NT2/D1 (cell line): ENCODE results near the gene TXNDC5.

ENCODE experiments used
- YY1 ChIP-seq: IDR thresholded peaks from 2 replicates; pipeline ENCODE4 v1.6.1; 2011; ENCODE audit not compliant: insufficient read length, insufficient read depth
- ZNF274 ChIP-seq: IDR thresholded peaks from 2 replicates; pipeline ENCODE4 v1.6.1; 2011; ENCODE audit warnings: mild to moderate bottlenecking, low read depth, low read length

DNA sequence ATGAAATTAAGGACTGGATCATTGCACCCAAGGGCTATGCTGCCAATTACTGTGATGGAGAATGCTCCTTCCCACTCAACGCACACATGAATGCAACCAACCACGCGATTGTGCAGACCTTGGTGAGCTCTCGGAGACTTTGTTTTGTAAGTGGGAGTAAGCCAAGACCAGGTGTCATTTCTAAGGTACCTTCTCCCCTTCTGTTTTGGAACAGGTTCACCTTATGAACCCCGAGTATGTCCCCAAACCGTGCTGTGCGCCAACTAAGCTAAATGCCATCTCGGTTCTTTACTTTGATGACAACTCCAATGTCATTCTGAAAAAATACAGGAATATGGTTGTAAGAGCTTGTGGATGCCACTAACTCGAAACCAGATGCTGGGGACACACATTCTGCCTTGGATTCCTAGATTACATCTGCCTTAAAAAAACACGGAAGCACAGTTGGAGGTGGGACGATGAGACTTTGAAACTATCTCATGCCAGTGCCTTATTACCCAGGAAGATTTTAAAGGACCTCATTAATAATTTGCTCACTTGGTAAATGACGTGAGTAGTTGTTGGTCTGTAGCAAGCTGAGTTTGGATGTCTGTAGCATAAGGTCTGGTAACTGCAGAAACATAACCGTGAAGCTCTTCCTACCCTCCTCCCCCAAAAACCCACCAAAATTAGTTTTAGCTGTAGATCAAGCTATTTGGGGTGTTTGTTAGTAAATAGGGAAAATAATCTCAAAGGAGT is 30.4 kb downstream of the TXNDC5 start:
- TF ChIP-seq YY1 (no peak), ZNF274 (no peak)
